ENCODE results near the gene GRID2. TPM values are rescaled to one million over a fixed set of nuclear protein-coding genes. Genes with fewer than 3 reads are reported as not detected.

GRID2 gene
- total and polyA plus RNA-seq, 9 of the 15 experiments (the other 6 are each of a cell fraction or from before 2014, with no cell fraction given) = 0.04 TPM; not detected in 7

DNA sequence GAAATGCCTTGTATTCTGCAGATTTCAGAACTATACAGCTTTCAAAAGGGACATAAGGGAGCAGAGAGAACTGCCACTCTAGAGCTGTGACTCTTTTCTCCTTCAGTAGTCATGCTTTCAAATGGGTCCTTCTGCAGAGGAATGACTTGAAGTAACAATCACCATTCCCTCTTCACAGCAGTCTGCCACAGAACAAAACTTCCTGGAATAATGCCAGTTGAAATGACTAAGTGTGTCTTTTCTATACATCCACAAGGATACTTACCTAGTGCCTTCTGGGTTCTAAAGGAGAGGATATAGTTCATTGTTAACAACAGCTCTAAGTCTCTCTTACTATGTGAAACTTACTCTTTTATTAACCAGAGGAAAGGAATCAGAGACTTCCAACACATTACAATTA, 1009.4 kb downstream of the GRID2 start:
- FAIRE-seq = no peak
- H3K4me3 ChIP-seq = no peak overlapping the region

More for the DNA sequence above, 1009.4 kb downstream of the GRID2 start:
- TF ChIP-seq KDM2B (CRISPR knock-in tag; IDR thresholded peaks at IDR 0.05) (no peak), ZNF780A (CRISPR knock-in tag; IDR thresholded peaks at IDR 0.05) (no peak), CBFA2T2 (conservative IDR thresholded peaks at IDR 0.05) (no peak), PCBP2 (IDR thresholded peaks at IDR 0.05; ENCODE audit: low read depth, low read length, poor library complexity, severe bottlenecking) (no peak), CREB5 (CRISPR knock-in tag; IDR thresholded peaks at IDR 0.05) (no peak), SMARCA4 (IDR thresholded peaks at IDR 0.05) (no peak), CLOCK (CRISPR knock-in tag; IDR thresholded peaks at IDR 0.05; ENCODE audit: borderline replicate concordance) (no peak), ZNF764 (CRISPR knock-in tag; IDR thresholded peaks at IDR 0.05; ENCODE audit: low read depth) (no peak), ZNF561 (CRISPR knock-in tag; conservative IDR thresholded peaks at IDR 0.05) (no peak), TOE1 (IDR thresholded peaks at IDR 0.05; ENCODE audit: borderline replicate concordance) (no peak), TOE1 (CRISPR knock-in tag; IDR thresholded peaks at IDR 0.05; ENCODE audit: borderline replicate concordance, low read depth) (no peak), TBL1XR1 (IDR thresholded peaks at IDR 0.05; ENCODE audit: low read length in 2 of 2) (no peak)
- TF ChIP-seq, protein P1, sequence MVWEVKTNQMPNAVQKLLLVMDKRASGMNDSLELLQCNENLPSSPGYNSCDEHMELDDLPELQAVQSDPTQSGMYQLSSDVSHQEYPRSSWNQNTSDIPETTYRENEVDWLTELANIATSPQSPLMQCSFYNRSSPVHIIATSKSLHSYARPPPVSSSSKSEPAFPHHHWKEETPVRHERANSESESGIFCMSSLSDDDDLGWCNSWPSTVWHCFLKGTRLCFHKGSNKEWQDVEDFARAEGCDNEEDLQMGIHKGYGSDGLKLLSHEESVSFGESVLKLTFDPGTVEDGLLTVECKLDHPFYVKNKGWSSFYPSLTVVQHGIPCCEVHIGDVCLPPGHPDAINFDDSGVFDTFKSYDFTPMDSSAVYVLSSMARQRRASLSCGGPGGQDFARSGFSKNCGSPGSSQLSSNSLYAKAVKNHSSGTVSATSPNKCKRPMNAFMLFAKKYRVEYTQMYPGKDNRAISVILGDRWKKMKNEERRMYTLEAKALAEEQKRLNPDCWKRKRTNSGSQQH (CRISPR knock-in tag; IDR thresholded peaks at IDR 0.05) = no peak
- TF ChIP-seq, protein P2, sequence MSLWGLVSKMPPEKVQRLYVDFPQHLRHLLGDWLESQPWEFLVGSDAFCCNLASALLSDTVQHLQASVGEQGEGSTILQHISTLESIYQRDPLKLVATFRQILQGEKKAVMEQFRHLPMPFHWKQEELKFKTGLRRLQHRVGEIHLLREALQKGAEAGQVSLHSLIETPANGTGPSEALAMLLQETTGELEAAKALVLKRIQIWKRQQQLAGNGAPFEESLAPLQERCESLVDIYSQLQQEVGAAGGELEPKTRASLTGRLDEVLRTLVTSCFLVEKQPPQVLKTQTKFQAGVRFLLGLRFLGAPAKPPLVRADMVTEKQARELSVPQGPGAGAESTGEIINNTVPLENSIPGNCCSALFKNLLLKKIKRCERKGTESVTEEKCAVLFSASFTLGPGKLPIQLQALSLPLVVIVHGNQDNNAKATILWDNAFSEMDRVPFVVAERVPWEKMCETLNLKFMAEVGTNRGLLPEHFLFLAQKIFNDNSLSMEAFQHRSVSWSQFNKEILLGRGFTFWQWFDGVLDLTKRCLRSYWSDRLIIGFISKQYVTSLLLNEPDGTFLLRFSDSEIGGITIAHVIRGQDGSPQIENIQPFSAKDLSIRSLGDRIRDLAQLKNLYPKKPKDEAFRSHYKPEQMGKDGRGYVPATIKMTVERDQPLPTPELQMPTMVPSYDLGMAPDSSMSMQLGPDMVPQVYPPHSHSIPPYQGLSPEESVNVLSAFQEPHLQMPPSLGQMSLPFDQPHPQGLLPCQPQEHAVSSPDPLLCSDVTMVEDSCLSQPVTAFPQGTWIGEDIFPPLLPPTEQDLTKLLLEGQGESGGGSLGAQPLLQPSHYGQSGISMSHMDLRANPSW (CRISPR knock-in tag; IDR thresholded peaks at IDR 0.05) = no peak
- TF ChIP-seq, protein P3, sequence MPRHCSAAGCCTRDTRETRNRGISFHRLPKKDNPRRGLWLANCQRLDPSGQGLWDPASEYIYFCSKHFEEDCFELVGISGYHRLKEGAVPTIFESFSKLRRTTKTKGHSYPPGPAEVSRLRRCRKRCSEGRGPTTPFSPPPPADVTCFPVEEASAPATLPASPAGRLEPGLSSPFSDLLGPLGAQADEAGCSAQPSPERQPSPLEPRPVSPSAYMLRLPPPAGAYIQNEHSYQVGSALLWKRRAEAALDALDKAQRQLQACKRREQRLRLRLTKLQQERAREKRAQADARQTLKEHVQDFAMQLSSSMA (CRISPR knock-in tag; IDR thresholded peaks at IDR 0.05) = no peak
- H4K20me1 ChIP-seq (replicated peaks; ENCODE audit: control insufficient read depth, insufficient read depth, low read length) = no peaks in the 10 kb centered on the region
- no peak overlapping the region for H3K9ac ChIP-seq (ENCODE audit: insufficient read depth in 1 of 2, low read depth in 2 of 2, low read length in 2 of 2)
- H2AFZ ChIP-seq (ENCODE audit: low read depth, low read length) = no peak overlapping the region
- H3K79me2 ChIP-seq (ENCODE audit: control insufficient read depth, insufficient read depth, low read length) = no peaks in the 10 kb centered on the region
- BruUV-seq (replicated peaks) = no TSS peak
- H3K9me1 ChIP-seq (ENCODE audit: control insufficient read depth, insufficient read depth, low read length) = no peaks in the 10 kb centered on the region
- no peak for ATAC-seq
- ChIA-PET POLR2A (no interaction called here), CTCF (ENCODE audit: low intra/inter-chr PET ratio) (no interaction called here)
- H3K4me2 ChIP-seq (ENCODE audit: insufficient read depth, low read length) = no peak overlapping the region
- H3K4me1 ChIP-seq (replicated peaks in 1 of 2; ENCODE audit: control insufficient read depth in 2 of 2, insufficient read depth in 2 of 2, low read length in 2 of 2) = no peaks in the 10 kb centered on the region
- in situ Hi-C loops (cut with MboI) = no loop called here
- no peaks in the 10 kb centered on the region for H3K27me3 ChIP-seq (ENCODE audit: control insufficient read depth in 2 of 2, insufficient read depth in 2 of 2, low read length in 2 of 2)
- no peak for DNase-seq (ENCODE audit: extremely low read depth in 1 of 4, low spot score in 3 of 4)
- H3K9me3 ChIP-seq (replicated peaks; ENCODE audit: control insufficient read depth, insufficient read depth, low read depth, low read length) = no peaks in the 10 kb centered on the region
- H3K36me3 ChIP-seq (ENCODE audit: control insufficient read depth, insufficient read depth, low read length) = no peaks in the 10 kb centered on the region
- intact Hi-C loops (cut with micrococcal nuclease) = no loop called here
- no peak overlapping the region for H3K27ac ChIP-seq (ENCODE audit: extremely low read depth, low read depth, low read length)
